Measurements from ENCODE around the gene NRG4. TPM values are rescaled to one million over a fixed set of nuclear protein-coding genes. Genes with fewer than 3 reads are reported as not detected.

Gene NRG4
- total RNA-seq, 4 donors from 2014 or later: 0.12 to 0.13 TPM; not detected in 2

- no peaks in the 10 kb centered on the region for H3K27me3 ChIP-seq
- peaks cover 0 to 12% (median 0%) of the 10 kb centered on the region in 3 donors for H3K4me1 ChIP-seq
- no peaks in the 10 kb centered on the region for H3K36me3 ChIP-seq
- WGBS, 2 donors (ENCODE audit: low coverage in 1 of 2): 68 to 100% methylated on average over 2 of the region's 2 CpGs
- TF ChIP-seq, protein P1, sequence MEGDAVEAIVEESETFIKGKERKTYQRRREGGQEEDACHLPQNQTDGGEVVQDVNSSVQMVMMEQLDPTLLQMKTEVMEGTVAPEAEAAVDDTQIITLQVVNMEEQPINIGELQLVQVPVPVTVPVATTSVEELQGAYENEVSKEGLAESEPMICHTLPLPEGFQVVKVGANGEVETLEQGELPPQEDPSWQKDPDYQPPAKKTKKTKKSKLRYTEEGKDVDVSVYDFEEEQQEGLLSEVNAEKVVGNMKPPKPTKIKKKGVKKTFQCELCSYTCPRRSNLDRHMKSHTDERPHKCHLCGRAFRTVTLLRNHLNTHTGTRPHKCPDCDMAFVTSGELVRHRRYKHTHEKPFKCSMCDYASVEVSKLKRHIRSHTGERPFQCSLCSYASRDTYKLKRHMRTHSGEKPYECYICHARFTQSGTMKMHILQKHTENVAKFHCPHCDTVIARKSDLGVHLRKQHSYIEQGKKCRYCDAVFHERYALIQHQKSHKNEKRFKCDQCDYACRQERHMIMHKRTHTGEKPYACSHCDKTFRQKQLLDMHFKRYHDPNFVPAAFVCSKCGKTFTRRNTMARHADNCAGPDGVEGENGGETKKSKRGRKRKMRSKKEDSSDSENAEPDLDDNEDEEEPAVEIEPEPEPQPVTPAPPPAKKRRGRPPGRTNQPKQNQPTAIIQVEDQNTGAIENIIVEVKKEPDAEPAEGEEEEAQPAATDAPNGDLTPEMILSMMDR (IDR thresholded peaks at IDR 0.05): no peak
- TF ChIP-seq POLR2A (IDR thresholded peaks at IDR 0.05) (no peak), POLR2AphosphoS5 (IDR thresholded peaks at IDR 0.05) (no peak), EP300 (IDR thresholded peaks at IDR 0.05) (no peak)
- no peak overlapping the region for H3K4me3 ChIP-seq
- ATAC-seq: no peak
- H3K27ac ChIP-seq: no peak overlapping the region
- H3K9me3 ChIP-seq: peaks cover 0 to 9% (median 0%) of the 10 kb centered on the region in 3 donors
These were observed 1.6 kb downstream of the NRG4 start for GRCh38 chr15:76010613-76011012.

DNA sequence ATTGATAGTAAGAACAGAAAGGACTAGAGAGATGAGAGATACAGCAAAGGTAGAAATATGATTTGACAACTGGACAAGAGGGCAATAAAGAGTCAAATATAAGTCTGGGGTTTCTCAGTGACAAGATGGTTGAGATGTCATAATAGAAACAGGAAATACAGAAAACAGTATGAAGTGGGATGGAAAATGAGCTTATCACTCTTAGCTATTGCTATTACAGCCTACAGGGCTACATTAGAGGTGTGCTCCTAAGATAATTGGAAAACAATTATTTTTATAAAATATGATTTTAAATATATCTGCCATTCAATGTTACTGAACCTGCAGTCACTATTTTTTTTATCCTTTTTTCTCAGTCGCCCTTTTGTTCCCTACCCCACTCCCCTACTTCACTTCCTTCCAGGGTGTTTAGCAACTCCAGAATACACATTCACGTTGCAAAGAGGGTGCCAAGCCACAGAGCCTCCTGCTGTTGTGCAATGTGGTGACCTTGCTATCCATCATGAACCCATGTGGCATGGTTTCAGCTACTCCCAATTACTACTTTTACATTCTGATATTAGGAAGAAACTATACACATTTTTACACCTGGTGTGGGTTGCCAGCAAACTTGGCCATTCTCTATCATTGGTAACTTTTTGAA is 6.0 kb downstream of the NRG4 start:
- H3K27ac ChIP-seq: no peak overlapping the region
- TF ChIP-seq POLR2AphosphoS5 (IDR thresholded peaks at IDR 0.05) (no peak), EP300 (IDR thresholded peaks at IDR 0.05) (no peak), POLR2A (IDR thresholded peaks at IDR 0.05) (no peak)
- TF ChIP-seq, protein P1 (IDR thresholded peaks at IDR 0.05): no peak
- H3K9me3 ChIP-seq: peaks cover 0 to 5% (median 0%) of the 10 kb centered on the region in 3 donors
- no peaks in the 10 kb centered on the region for H3K4me1 ChIP-seq
- WGBS, 2 donors (ENCODE audit: low coverage in 1 of 2): 39 to 41% methylated on average over 2 of the region's 2 CpGs
- no peak for ATAC-seq
- no peaks in the 10 kb centered on the region for H3K36me3 ChIP-seq
- H3K4me3 ChIP-seq: no peak overlapping the region
- H3K27me3 ChIP-seq: peaks cover 4% of the 10 kb centered on the region

DNA sequence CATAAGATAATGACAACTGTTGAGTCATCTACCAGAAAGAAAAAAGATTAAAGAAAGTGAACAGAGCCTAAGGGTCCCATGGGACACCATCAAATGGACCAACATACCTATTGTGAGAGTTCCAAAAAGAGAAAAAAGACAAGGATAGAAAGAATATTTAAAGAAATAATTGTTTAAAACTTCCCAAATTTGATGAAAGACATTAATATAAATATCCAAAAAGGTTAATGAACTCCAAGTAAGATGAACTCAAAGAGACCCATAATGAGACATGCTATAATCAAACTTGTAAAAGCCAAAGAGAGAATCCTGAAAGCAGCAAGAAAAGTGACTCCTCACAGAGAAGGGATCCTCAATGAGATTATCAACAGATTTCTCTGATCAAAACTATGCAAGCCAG is 8.9 kb downstream of the NRG4 start:
- Histone ChIP-seq H3K9me3 (peaks cover 0 to 5% (median 0%) of the 10 kb centered on the region in 3 donors), H3K27ac (no peak overlapping the region), H3K4me1 (no peaks in the 10 kb centered on the region), H3K4me3 (no peak overlapping the region), H3K36me3 (no peaks in the 10 kb centered on the region), H3K27me3 (peaks cover 11% of the 10 kb centered on the region)
- TF ChIP-seq POLR2AphosphoS5 (IDR thresholded peaks at IDR 0.05) (no peak), EP300 (IDR thresholded peaks at IDR 0.05) (no peak), POLR2A (IDR thresholded peaks at IDR 0.05) (no peak)
- TF ChIP-seq, protein P1 (IDR thresholded peaks at IDR 0.05): no peak
- no peak for ATAC-seq

DNA sequence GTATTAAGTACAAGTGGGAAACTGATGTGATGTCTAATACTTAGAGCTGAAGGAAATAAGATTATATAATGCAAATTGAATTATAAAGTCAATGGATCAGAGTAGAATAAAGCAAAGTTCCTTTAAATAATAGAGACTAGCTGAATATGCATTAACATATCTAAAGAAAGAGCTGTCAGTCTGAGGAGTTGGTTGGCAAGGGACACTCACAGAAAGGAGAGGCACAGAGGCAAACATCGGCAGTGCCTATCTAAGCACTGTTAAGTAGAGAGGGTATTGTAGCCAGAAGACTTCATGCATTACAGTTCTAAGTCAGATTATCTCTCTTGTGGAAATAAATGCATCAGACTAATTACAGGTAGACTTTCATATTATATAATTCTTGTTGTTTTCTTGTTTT is 16.6 kb downstream of the NRG4 start:
- no peaks in the 10 kb centered on the region for H3K9me3 ChIP-seq
- ATAC-seq: no peak
- WGBS, 2 donors (ENCODE audit: low coverage in 1 of 2): 94 to 100% methylated on average over 1 of the region's 1 CpG

DNA sequence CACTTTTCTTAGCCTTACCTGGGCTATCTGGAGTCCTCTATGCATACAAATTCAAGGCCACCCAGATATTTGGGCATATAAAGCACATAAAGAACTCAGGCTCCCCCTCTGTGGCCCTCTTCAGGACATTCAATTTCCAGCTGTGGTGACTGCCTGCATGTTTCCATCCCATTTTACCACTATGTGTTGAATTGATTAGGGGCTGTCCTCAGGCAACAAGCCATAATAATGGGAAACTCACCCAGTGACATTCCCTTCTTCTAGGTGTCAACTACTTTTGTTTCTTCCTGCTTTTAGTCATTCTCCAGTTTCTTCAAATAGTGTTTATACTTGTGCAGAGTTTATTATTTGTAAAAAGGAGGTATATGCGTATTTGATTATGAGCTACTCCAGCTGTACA is 18.0 kb downstream of the NRG4 start:
- Histone ChIP-seq H3K4me3 (no peak overlapping the region), H3K9me3 (no peaks in the 10 kb centered on the region), H3K27ac (no peak overlapping the region), H3K27me3 (peaks cover 5% of the 10 kb centered on the region), H3K4me1 (no peaks in the 10 kb centered on the region), H3K36me3 (no peaks in the 10 kb centered on the region)
- ATAC-seq: no peak
- no peak for TF ChIP-seq POLR2A (IDR thresholded peaks at IDR 0.05)
- TF ChIP-seq POLR2AphosphoS5 (IDR thresholded peaks at IDR 0.05): no peak
- TF ChIP-seq, protein P1 (IDR thresholded peaks at IDR 0.05): no peak
- TF ChIP-seq EP300 (IDR thresholded peaks at IDR 0.05): no peak
- WGBS, 2 donors (ENCODE audit: low coverage in 1 of 2): 92 to 100% methylated on average over 1 of the region's 1 CpG

More for the DNA sequence above, 16.6 kb downstream of the NRG4 start:
- Histone ChIP-seq H3K4me3 (no peak overlapping the region), H3K27me3 (peaks cover 9% of the 10 kb centered on the region), H3K36me3 (no peaks in the 10 kb centered on the region), H3K4me1 (no peaks in the 10 kb centered on the region), H3K27ac (no peak overlapping the region)
- TF ChIP-seq, protein P1 (IDR thresholded peaks at IDR 0.05): no peak
- TF ChIP-seq POLR2A (IDR thresholded peaks at IDR 0.05) (no peak), EP300 (IDR thresholded peaks at IDR 0.05) (no peak), POLR2AphosphoS5 (IDR thresholded peaks at IDR 0.05) (no peak)

All from gastroesophageal sphincter (tissue), 4 donors.